ENCODE measurements around the gene MRNIP. TPM values are rescaled to one million over a fixed set of nuclear protein-coding genes. Genes with fewer than 3 reads are reported as not detected.

MRNIP gene
- total RNA-seq, 1 donor from 2014 or later = 13.1 TPM

DNA sequence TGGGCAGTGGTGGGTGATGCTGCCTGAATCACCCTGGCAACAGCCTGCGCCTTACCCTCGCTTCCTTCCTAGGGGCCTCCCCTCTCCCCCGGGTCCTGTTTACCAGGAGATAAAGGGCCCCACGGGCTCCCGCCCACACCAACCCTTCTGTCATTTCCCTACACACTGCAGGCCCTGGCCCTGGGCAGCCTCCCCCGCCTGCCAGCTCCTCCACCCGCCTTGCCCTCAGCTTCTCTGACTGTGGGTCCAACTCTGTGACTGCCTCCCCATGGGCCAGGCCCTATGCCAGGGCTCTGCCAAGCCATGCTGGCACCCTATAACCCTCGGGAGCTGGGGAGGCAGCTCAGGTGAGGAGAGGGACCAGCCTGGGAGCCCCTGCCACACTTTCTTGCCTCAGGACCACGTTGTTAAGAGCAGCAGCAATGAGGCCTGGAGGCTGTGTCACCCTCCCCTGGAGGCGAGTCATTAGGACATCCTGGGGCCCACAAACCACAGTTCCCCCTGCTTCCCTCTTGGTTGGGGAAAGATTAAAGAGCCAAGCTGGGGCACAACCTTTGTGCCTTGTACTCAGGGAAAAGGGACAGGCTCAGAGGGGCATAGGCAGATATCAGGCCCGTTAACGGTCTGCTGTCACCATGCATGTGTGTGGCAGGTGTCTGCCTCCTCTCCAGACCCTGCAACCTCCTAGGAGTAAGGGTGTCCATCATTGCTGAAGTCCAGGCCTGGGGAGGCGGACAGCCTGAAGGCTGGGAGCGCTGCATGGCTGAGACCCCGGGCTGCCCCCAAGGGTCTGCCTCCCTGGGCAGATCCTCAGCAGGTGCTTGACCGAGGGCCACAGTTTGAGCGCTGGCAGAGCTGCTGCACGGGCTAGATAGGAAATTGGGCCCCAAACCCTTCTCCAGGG, 54.7 kb downstream of the MRNIP start:
- TF ChIP-seq, protein P1, sequence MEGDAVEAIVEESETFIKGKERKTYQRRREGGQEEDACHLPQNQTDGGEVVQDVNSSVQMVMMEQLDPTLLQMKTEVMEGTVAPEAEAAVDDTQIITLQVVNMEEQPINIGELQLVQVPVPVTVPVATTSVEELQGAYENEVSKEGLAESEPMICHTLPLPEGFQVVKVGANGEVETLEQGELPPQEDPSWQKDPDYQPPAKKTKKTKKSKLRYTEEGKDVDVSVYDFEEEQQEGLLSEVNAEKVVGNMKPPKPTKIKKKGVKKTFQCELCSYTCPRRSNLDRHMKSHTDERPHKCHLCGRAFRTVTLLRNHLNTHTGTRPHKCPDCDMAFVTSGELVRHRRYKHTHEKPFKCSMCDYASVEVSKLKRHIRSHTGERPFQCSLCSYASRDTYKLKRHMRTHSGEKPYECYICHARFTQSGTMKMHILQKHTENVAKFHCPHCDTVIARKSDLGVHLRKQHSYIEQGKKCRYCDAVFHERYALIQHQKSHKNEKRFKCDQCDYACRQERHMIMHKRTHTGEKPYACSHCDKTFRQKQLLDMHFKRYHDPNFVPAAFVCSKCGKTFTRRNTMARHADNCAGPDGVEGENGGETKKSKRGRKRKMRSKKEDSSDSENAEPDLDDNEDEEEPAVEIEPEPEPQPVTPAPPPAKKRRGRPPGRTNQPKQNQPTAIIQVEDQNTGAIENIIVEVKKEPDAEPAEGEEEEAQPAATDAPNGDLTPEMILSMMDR (IDR thresholded peaks at IDR 0.05; ENCODE audit: borderline replicate concordance) = no peak
- Histone ChIP-seq H3K4me3 (no peak overlapping the region), H3K36me3 (peaks cover 23% of the 10 kb centered on the region), H3K27me3 (ENCODE audit: low read depth) (no peaks in the 10 kb centered on the region), H3K27ac (replicated peaks) (no peak overlapping the region), H3K4me1 (peaks cover 63% of the 10 kb centered on the region), H3K9me3 (replicated peaks) (no peaks in the 10 kb centered on the region)
- DNase-seq = no peak
- intact Hi-C loops (cut with micrococcal nuclease) = no loop called here

DNA sequence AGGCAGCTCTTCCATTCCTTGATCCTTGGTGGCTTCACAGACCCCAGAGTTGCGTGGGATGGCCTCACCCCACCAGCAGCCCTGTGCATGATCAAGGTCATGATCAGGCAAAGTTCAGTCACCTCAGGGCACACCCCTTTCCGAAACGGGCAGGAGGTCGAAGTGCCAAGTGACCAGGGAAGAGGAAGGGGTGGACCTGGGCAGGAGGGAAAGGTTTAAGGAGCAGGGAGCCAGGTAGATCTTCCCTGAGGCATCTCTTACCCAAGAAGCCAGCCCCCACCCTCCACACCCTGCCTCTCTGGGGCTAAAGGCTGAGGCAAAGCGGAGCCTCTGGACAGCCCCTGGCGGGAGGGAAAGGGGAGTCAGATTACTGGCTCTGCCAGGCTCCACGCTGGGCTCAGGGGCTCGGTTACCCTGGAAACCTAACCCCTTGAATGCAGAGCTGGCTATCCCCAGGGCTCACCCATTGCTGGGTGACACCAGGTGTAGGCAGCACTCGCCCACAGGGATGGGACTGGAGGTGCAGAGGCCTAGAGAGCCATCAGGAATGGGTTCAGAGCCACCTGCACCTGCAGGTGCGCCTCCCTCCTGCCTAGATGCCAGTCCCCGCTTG, 55.6 kb downstream of the MRNIP start:
- intact Hi-C loops (cut with micrococcal nuclease) = no loop called here
- DNase-seq = no peak

DNA sequence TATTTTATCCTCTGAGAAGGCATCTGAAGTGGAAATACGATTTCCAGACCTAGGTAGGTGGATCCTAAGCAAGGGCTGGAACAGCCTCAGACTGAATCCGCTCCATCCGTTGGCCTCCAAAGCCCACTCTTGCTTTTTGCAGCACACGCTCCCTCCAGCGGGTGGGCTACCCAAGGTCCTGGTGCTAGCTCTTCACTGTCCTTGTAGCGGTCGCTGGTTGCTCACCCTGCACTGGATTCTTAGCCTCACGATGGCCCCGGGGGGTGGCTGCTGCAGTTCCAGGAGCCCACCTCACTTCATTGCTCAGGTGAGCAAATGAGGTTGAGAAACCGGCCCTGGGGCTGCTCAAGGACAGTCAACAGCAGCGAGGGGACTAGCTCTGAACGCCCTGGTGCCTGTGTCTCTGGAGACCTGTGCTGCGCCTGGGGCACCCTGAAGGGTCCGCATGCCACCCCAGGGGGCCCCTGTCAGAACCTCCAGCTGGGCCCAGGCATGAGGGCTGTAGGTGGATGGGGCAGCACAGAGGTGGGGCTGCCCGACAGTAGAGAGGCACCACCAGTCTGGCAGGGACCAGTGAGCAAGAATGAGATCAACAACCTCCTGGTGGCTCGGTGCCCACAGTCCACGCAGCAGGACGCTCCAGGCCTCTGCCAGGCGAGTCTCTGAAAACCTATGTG, 56.3 kb downstream of the MRNIP start:
- intact Hi-C loops (cut with micrococcal nuclease) = no loop called here
- Histone ChIP-seq H3K36me3 (peaks cover 39% of the 10 kb centered on the region), H3K27me3 (ENCODE audit: low read depth) (no peaks in the 10 kb centered on the region), H3K4me1 (peaks cover 60% of the 10 kb centered on the region), H3K27ac (replicated peaks) (no peak overlapping the region), H3K4me3 (no peak overlapping the region), H3K9me3 (replicated peaks) (no peaks in the 10 kb centered on the region)
- no peak for DNase-seq
- TF ChIP-seq, protein P1 (IDR thresholded peaks at IDR 0.05; ENCODE audit: borderline replicate concordance) = no peak

More for the DNA sequence above, 55.6 kb downstream of the MRNIP start:
- Histone ChIP-seq H3K4me3 (no peak overlapping the region), H3K9me3 (replicated peaks) (no peaks in the 10 kb centered on the region), H3K4me1 (peaks cover 63% of the 10 kb centered on the region), H3K27ac (replicated peaks) (no peak overlapping the region), H3K27me3 (ENCODE audit: low read depth) (no peaks in the 10 kb centered on the region), H3K36me3 (peaks cover 32% of the 10 kb centered on the region)
- TF ChIP-seq, protein P1 (IDR thresholded peaks at IDR 0.05; ENCODE audit: borderline replicate concordance) = no peak

- peaks cover 41% of the 10 kb centered on the region for H3K36me3 ChIP-seq
- intact Hi-C loops (cut with micrococcal nuclease) = no loop called here
Measured at GRCh38 chr5:179801304-179802206, 57.1 kb downstream of the MRNIP start.

More at GRCh38 chr5:179801304-179802206, 57.1 kb downstream of the MRNIP start:
- Histone ChIP-seq H3K27ac (replicated peaks) (no peak overlapping the region), H3K4me1 (peaks cover 63% of the 10 kb centered on the region), H3K27me3 (ENCODE audit: low read depth) (no peaks in the 10 kb centered on the region), H3K9me3 (replicated peaks) (no peaks in the 10 kb centered on the region), H3K4me3 (no peak overlapping the region)
- peak; percentile 74 for DNase-seq
- TF ChIP-seq, protein P1 (IDR thresholded peaks at IDR 0.05; ENCODE audit: borderline replicate concordance) = peak; percentile 70
